Measurements from ENCODE around the gene DENND1B.
"Not testable (repeated sequence)": the region's sequence is repeated elsewhere in the genome, so short reads cannot be mapped to it uniquely, and the experiment has no call there.

DENND1B gene

GRCh38 chr1:197743578-197743977 lies 31.7 kb downstream of the DENND1B start:
- DNase-seq (ENCODE audit: low read depth) = no peak

- DNase-seq (ENCODE audit: low read depth) = no peak
These were observed 34.3 kb downstream of the DENND1B start for GRCh38 chr1:197740992-197741391.

GRCh38 chr1:197738927-197739326 lies 36.4 kb downstream of the DENND1B start:
- DNase-seq (ENCODE audit: low read depth) = no peak

GRCh38 chr1:197737916-197738315 lies 37.4 kb downstream of the DENND1B start:
- no peak for DNase-seq (ENCODE audit: low read depth)

- DNase-seq (ENCODE audit: low read depth) = no peak
These were observed 38.6 kb downstream of the DENND1B start for GRCh38 chr1:197736685-197737084.

GRCh38 chr1:197735461-197735860 lies 39.8 kb downstream of the DENND1B start:
- DNase-seq (ENCODE audit: low read depth) = no peak

GRCh38 chr1:197733324-197733723 lies 42.0 kb downstream of the DENND1B start:
- DNase-seq (ENCODE audit: low read depth) = no peak

- no peak for DNase-seq (ENCODE audit: low read depth)
These were observed 43.1 kb downstream of the DENND1B start for GRCh38 chr1:197732187-197732586.

GRCh38 chr1:197731449-197731848 lies 43.8 kb downstream of the DENND1B start:
- DNase-seq (ENCODE audit: low read depth) = no peak

- no peak for DNase-seq (ENCODE audit: low read depth)
These were observed 49.3 kb downstream of the DENND1B start for GRCh38 chr1:197725976-197726375.

- no peak for DNase-seq (ENCODE audit: low read depth)
These were observed 50.2 kb downstream of the DENND1B start for GRCh38 chr1:197725044-197725443.

- no peak for DNase-seq (ENCODE audit: low read depth)
These were observed 59.5 kb downstream of the DENND1B start for GRCh38 chr1:197715806-197716205.

GRCh38 chr1:197706601-197707000 lies 68.7 kb downstream of the DENND1B start:
- no peak for DNase-seq (ENCODE audit: low read depth)

GRCh38 chr1:197705941-197706340 lies 69.3 kb downstream of the DENND1B start:
- no peak for DNase-seq (ENCODE audit: low read depth)

- DNase-seq (ENCODE audit: low read depth) = not testable (repeated sequence)
These were observed 74.6 kb downstream of the DENND1B start for GRCh38 chr1:197700688-197701087.

- DNase-seq (ENCODE audit: low read depth) = no peak
These were observed 78.9 kb downstream of the DENND1B start for GRCh38 chr1:197696372-197696771.

GRCh38 chr1:197695961-197696360 lies 79.3 kb downstream of the DENND1B start:
- no peak for DNase-seq (ENCODE audit: low read depth)

- no peak for DNase-seq (ENCODE audit: low read depth)
These were observed 82.3 kb downstream of the DENND1B start for GRCh38 chr1:197692965-197693364.

GRCh38 chr1:197691816-197692215 lies 83.5 kb downstream of the DENND1B start:
- DNase-seq (ENCODE audit: low read depth) = no peak

- no peak for DNase-seq (ENCODE audit: low read depth)
These were observed 85.2 kb downstream of the DENND1B start for GRCh38 chr1:197690074-197690473.

GRCh38 chr1:197688233-197688632 lies 87.0 kb downstream of the DENND1B start:
- no peak for DNase-seq (ENCODE audit: low read depth)

GRCh38 chr1:197686702-197687355 lies 88.5 kb downstream of the DENND1B start:
- DNase-seq (ENCODE audit: low read depth) = no peak

- DNase-seq (ENCODE audit: low read depth) = no peak
These were observed 89.0 kb downstream of the DENND1B start for GRCh38 chr1:197686231-197686630.

GRCh38 chr1:197685785-197686184 lies 89.5 kb downstream of the DENND1B start:
- no peak for DNase-seq (ENCODE audit: low read depth)
